ENCODE results near the gene NHERF1.

DNA sequence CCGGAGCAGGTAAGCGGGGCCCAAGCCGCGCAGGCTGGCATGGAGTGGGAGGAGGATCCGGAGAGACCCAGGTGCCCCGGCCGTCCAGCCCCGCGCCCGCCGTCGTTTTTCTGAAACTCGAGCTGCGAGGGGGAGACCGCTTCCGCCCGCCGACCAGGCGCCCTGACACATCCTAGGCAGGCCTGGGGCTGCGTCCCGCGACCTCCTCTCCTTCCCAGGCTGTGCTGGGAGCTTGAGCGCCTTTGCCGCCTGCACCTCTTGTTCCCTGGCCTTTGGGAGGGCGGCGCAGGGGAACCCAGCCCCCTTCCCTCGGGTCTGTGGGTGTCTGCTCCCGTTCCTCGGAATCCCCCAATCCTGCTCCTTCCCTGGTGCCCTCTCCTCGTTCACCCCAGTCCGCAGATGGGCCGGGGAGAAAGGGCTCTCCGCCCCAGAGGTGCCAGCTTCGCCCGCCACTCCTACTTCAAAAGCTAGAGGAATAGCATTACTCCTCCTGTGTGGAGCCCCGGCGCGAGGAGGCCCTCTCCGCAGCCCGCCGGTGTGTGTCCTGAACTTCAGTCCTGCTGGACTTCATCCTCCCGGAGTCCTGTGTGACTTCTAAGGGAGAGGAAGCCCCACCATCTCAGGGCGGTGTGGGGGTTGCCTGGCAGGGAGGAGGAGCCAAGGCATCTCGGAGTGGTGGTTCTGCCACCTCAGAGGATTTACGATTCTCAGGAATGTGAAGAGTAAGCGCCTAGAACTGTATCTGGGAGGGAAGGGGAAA is 1.0 kb downstream of the NHERF1 start:
- TF ChIP-seq, protein P1, sequence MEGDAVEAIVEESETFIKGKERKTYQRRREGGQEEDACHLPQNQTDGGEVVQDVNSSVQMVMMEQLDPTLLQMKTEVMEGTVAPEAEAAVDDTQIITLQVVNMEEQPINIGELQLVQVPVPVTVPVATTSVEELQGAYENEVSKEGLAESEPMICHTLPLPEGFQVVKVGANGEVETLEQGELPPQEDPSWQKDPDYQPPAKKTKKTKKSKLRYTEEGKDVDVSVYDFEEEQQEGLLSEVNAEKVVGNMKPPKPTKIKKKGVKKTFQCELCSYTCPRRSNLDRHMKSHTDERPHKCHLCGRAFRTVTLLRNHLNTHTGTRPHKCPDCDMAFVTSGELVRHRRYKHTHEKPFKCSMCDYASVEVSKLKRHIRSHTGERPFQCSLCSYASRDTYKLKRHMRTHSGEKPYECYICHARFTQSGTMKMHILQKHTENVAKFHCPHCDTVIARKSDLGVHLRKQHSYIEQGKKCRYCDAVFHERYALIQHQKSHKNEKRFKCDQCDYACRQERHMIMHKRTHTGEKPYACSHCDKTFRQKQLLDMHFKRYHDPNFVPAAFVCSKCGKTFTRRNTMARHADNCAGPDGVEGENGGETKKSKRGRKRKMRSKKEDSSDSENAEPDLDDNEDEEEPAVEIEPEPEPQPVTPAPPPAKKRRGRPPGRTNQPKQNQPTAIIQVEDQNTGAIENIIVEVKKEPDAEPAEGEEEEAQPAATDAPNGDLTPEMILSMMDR (conservative IDR thresholded peaks at IDR 0.05; ENCODE audit: low read depth, low read length) = no peak
- no peak for TF ChIP-seq CEBPB (IDR thresholded peaks at IDR 0.05; ENCODE audit: low read depth, low read length)
- TF ChIP-seq POLR2A (IDR thresholded peaks at IDR 0.05; ENCODE audit: low read depth, low read length) = no peak
- no peak for TF ChIP-seq RFX5 (IDR thresholded peaks at IDR 0.05; ENCODE audit: low read depth, low read length)
- TF ChIP-seq FOS (IDR thresholded peaks at IDR 0.05; ENCODE audit: low read depth, low read length) = no peak
